Activated T-cell treated with anti-CD3 and anti-CD28 coated beads, Interleukin-2, amount 50 U/mL, for 72 hours (primary cell): ENCODE data around the gene RTN4IP1. TPM values are rescaled to one million over a fixed set of nuclear protein-coding genes. Genes with fewer than 3 reads are reported as not detected.
"Not testable (repeated sequence)": the region's sequence is repeated elsewhere in the genome, so short reads cannot be mapped to it uniquely, and the experiment has no call there.

Experiments
- ATAC-seq, 2 donors: fragments of 150-1000 bp; cut with Tn5 transposase; replicated peaks in 1 of 2; 2 replicates each; pipeline ENCODE4 v1.10.0; 2021; ENCODE audit warnings: moderate library complexity in 2 of 2, mild to moderate bottlenecking in 1 of 2
- DNase-seq, 2 donors: peaks; one replicate each; pipeline ENCODE4 v3.0.0; 2021 to 2022; ENCODE audit warnings: mixed read lengths in 1 of 2
- H3K27ac Mint-ChIP-seq: one replicate; pipeline ENCODE4 v1.8.0; 2022; ENCODE audit warnings: mild to moderate bottlenecking, moderate library complexity, mixed read lengths
- H3K27me3 Mint-ChIP-seq: one replicate; pipeline ENCODE4 v1.8.0; 2022; ENCODE audit warnings: low read depth, mixed read lengths
- H3K36me3 Mint-ChIP-seq, 2 donors: one replicate each; pipeline ENCODE4 v1.8.0; 2022; ENCODE audit warnings: mixed read lengths in 2 of 2, mild to moderate bottlenecking in 1 of 2; ENCODE audit not compliant: insufficient read depth in 2 of 2
- H3K4me1 Mint-ChIP-seq: one replicate; pipeline ENCODE4 v1.8.0; 2022; ENCODE audit warnings: low read depth, mixed read lengths
- H3K4me3 Mint-ChIP-seq, 2 donors: one replicate each; pipeline ENCODE4 v1.8.0; 2022; ENCODE audit warnings: mild to moderate bottlenecking in 2 of 2, mixed read lengths in 2 of 2, moderate library complexity in 2 of 2
- H3K9me3 Mint-ChIP-seq, 2 donors: one replicate each; pipeline ENCODE4 v1.8.0; 2022; ENCODE audit warnings: mixed read lengths in 2 of 2
- total RNA-seq, 2 donors: library from RNA; stranded (reverse); gene quantifications; one replicate each; pipeline ENCODE4 v1.2.3, GENCODE V29; 2022

Gene RTN4IP1
- total RNA-seq, 2 donors from 2014 or later = 7.3 to 10.3 TPM

DNA sequence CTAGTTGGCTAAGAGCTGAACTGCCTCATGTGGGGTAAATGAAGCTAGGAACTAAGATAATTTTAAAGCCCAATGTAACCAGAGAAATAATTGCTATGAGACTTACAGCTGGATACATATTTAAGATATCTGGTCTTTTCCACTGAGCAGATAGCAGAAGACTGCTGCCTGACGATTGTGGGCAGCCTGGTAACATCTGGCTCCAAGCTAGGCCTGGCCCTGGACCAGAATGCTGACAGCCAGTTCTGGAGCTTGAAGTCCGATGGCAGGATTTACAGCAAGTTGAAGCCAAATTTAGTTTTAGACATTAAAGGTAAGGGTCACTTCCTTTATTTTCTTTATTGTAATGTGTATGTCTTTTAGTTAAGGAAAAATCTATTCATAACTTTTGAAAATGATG lies 65.7 kb downstream of the RTN4IP1 start:
- ATAC-seq = no peak
- Mint-ChIP-seq H3K27ac (peak overlapping the region; percentile 55), H3K4me1 (peaks cover 50% of the 10 kb centered on the region), H3K36me3 (peaks cover 6 to 25% of the 10 kb centered on the region in 2 donors), H3K27me3 (no peaks in the 10 kb centered on the region), H3K4me3 (no peak overlapping the region), H3K9me3 (no peaks in the 10 kb centered on the region)
- DNase-seq = no peak

DNA sequence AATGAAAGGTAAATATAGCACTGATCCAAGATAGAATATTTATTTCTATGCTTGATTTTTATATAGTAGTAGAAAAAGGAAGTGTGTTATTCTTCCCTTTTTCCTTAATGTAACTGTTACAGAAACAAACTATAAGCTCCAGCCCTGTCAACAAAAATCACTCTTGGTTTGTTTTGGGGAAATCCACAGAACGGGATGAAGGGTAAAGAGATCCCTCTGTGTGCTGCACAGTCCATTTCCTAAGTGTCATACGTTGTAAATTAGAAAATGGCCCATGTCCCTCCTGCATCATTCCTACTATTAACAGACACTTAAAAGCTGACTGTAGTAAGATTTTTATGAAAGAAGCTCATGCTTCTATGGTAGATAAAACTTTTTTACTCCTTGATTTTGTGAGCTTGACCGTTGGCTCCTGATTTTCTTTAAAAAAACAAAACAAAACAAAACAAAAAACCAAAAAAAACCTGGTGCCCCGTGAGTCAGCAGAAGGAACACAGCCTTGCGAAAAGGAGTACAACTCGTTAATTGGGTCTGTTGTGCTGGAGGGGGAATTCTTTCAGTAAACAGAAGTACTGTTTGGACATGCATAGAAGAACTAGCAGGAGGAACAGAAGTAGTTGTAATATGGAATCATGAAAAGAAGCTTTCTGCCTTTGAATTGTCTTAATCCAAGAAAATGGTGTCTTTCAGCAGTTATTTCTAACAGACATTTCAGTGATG lies 67.5 kb downstream of the RTN4IP1 start:
- peaks cover 6 to 23% of the 10 kb centered on the region in 2 donors for H3K36me3 Mint-ChIP-seq
- ATAC-seq = no peak
- no peak overlapping the region for H3K4me3 Mint-ChIP-seq
- H3K27me3 Mint-ChIP-seq = no peaks in the 10 kb centered on the region
- H3K9me3 Mint-ChIP-seq = no peaks in the 10 kb centered on the region
- H3K4me1 Mint-ChIP-seq = peaks cover 41% of the 10 kb centered on the region
- peak overlapping the region; percentile 63 for H3K27ac Mint-ChIP-seq
- no peak for DNase-seq

DNA sequence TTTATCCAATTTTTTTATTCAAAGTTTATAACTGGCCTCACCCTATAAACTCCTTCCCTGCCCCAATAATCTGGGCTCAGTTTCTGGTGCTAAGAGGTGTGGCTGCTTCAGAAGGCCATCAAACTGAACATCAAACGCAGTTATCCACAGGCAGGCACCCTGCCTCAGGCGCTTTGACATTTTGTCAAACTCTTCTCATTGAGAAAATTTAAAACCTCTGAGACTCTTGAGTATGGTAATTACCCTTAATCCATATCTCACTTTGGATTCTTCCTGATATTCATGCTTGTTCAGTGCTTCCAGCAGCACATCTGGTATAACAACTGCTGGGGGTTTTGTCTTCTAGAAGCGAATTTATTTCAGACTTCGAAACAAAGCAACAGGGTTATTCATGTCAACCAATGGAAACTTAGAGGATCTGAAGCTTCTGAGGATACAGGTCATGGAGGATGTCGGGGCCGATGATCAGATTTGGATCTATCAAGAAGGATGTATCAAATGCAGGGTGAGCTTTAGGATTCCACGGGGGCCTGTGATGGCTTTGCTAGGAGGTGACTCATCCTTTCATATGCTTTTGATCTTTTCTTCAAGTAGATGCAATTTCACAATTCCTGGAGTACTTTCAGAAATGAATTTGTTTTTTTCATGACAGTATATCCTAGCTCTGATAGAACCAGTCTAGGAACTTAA lies 68.2 kb downstream of the RTN4IP1 start:
- Mint-ChIP-seq H3K4me3 (no peak overlapping the region), H3K27me3 (no peaks in the 10 kb centered on the region), H3K27ac (peak overlapping the region; percentile 63), H3K9me3 (no peaks in the 10 kb centered on the region), H3K36me3 (peaks cover 4 to 20% of the 10 kb centered on the region in 2 donors), H3K4me1 (peaks cover 41% of the 10 kb centered on the region)
- DNase-seq (no peak), ATAC-seq (peak; percentile 57 to 62)

DNA sequence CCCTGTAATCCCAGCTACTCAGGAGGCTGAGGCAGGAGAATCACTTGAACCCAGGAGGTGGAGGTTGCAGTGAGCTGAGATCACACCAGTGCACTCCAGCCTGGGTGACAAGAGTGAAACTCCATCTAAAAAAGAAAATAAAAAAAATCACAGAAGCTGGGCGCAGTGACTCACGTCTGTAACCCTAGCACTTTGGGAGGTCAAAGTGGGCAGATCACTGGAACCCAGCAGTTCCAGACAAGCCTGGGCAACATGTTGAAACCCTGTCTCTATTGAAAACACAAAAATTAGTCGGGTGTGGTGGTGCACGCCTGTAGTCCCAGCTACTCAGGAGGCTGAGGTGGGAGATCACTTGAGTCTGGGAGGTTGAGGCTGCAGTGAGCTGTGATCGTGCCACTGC lies 69.6 kb downstream of the RTN4IP1 start:
- H3K9me3 Mint-ChIP-seq, H3K27ac Mint-ChIP-seq, DNase-seq, H3K27me3 Mint-ChIP-seq, H3K4me3 Mint-ChIP-seq: not testable (repeated sequence)
- peak; percentile 28 to 34 for ATAC-seq
- Mint-ChIP-seq H3K36me3 (peaks cover 9 to 22% of the 10 kb centered on the region in 2 donors), H3K4me1 (peaks cover 35% of the 10 kb centered on the region)

DNA sequence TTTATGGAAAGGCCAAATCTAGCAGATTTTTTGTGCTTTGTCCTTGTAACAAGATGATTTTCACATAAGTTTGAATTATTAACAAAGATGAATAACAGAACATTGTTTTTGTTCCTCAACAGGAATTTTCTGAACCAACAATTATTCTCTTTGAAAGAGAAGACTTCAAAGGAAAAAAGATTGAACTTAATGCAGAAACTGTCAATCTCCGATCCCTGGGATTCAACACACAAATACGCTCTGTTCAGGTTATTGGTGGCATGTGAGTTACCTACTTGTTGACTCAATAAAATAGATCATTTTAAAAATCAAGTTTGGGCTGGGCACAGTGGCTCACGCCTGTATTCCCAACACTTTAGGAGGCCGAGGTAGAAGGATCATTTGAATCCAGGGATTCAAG lies 70.9 kb downstream of the RTN4IP1 start:
- Mint-ChIP-seq H3K4me1 (peaks cover 43% of the 10 kb centered on the region), H3K36me3 (peaks cover 13 to 31% of the 10 kb centered on the region in 2 donors), H3K4me3 (no peak overlapping the region), H3K27me3 (no peaks in the 10 kb centered on the region), H3K9me3 (no peaks in the 10 kb centered on the region), H3K27ac (peak overlapping the region; percentile 73)
- DNase-seq (no peak), ATAC-seq (no peak)

DNA sequence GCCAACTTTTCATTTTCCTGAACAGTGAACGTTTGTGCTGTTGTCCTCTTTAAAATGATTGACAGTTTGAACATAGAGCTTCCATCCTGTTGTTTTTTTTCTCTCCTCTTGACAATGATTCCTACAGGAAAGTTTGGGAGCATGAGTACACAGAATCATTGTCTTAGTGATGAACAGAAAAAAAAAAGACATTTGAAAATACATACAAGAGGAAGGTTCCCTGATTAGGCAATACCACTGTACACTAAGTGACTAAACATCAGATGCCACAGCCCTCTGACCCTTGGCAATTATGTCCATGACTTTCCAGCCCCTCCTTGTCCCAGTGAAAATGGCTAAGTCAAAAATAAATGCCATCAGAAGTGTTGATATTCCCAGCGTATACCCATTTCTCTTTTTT lies 71.5 kb downstream of the RTN4IP1 start:
- Mint-ChIP-seq H3K4me1 (peaks cover 48% of the 10 kb centered on the region), H3K27me3 (no peaks in the 10 kb centered on the region), H3K9me3 (no peaks in the 10 kb centered on the region), H3K36me3 (peaks cover 14 to 31% of the 10 kb centered on the region in 2 donors), H3K27ac (peak overlapping the region; percentile 73), H3K4me3 (no peak overlapping the region)
- ATAC-seq (no peak), DNase-seq (no peak)

DNA sequence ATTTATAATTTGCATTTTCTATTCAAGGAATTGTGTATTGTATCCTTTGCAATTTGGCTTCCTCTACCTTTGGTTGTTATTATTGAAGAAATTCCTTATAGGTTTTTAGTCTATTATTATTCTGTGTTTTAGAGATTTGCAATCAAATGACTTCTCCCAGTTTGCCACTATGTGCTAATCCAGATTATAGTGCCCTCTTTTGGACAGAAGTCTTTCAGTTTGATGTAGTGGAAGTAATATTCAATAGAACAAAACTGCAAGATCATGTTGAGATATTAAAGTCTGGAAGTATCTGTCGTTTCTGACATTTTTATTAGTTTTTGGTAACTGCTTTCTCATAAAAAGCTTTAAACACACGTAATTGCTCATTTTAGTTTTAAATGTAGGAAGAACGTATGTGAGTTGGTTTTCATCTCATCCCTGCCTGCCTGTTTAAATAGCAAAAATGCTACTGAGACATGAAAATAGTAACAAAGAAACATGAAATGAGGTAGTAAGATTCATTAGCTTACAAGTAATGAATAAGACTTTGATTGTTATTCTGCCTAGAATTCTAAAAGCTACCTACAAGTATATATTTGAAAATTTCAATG lies 72.8 kb downstream of the RTN4IP1 start:
- Mint-ChIP-seq H3K4me1 (peaks cover 52% of the 10 kb centered on the region), H3K27me3 (no peaks in the 10 kb centered on the region), H3K27ac (no peak overlapping the region), H3K4me3 (no peak overlapping the region), H3K9me3 (no peaks in the 10 kb centered on the region), H3K36me3 (peaks cover 14 to 40% of the 10 kb centered on the region in 2 donors)
- DNase-seq = no peak
- ATAC-seq = no peak

DNA sequence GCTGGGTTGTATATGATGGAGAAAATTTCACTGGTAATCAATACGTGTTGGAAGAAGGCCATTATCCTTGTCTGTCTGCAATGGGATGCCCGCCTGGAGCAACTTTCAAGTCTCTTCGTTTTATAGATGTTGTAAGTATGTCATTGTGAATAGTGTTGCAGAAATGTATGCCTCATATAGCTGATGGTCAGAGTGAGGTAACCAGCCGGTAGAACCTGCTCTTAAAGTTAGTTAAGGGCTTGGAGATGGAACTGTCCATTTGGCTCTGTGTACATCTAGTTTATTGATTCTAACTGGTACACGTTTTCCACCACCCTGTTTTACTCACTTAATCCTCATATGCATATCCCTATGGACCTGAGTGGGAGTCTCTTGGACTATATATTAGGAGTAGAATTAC lies 73.5 kb downstream of the RTN4IP1 start:
- H3K4me1 Mint-ChIP-seq = peaks cover 45% of the 10 kb centered on the region
- no peaks in the 10 kb centered on the region for H3K27me3 Mint-ChIP-seq
- ATAC-seq (no peak), DNase-seq (no peak)
- H3K27ac Mint-ChIP-seq = no peak overlapping the region
- no peak overlapping the region for H3K4me3 Mint-ChIP-seq
- H3K9me3 Mint-ChIP-seq = peaks cover 2 to 3% of the 10 kb centered on the region in 2 donors
- peaks cover 18 to 46% of the 10 kb centered on the region in 2 donors for H3K36me3 Mint-ChIP-seq

DNA sequence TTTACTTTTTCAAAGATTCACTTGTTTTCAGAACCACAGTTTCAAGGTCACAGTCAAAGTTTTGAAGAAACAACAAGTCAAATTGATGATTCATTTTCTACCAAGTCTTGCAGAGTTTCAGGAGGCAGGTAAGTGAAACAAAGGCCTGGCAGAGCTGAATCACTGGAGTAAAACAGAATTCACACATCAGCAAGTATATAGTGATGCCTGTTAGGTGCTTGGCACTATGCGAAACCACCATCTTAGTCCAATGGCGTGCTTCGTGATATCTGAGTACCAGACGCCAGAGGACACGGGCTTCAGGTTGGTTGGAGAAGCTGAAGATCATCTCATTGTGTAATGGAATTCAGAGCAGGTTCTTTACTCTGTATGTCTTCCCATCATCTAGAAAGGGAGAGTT lies 75.9 kb downstream of the RTN4IP1 start:
- DNase-seq = peak; percentile 47 to 60
- Mint-ChIP-seq H3K4me3 (peak overlapping the region; percentile 40 to 60), H3K27ac (peak overlapping the region; percentile 81), H3K9me3 (peaks cover 2 to 3% of the 10 kb centered on the region in 2 donors), H3K36me3 (peaks cover 22 to 51% of the 10 kb centered on the region in 2 donors), H3K4me1 (peaks cover 45% of the 10 kb centered on the region), H3K27me3 (no peaks in the 10 kb centered on the region)
- ATAC-seq = peak; percentile 97 to 98

DNA sequence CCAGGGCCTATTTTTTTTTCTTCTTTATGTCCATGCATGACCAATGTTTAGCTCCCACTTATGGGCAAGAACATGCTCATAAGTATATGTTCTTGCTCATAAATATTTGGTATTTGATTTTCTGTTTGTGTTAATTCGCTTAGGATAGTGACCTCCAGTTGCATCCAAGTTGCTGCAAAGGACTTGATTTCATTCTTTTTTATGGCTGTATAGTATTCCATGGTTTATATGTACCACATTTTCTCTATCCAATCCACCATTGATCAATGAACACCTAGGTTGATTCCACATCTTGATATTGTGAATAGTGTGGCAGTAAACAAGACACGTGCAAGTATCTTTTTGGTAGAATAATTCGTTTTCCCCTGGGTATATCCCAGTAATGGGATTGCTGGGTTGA lies 78.1 kb downstream of the RTN4IP1 start:
- Mint-ChIP-seq H3K36me3 (peaks cover 28 to 50% of the 10 kb centered on the region in 2 donors), H3K4me3 (no peak overlapping the region), H3K27me3 (no peaks in the 10 kb centered on the region), H3K27ac (no peak overlapping the region), H3K4me1 (peaks cover 62% of the 10 kb centered on the region), H3K9me3 (peaks cover 2 to 3% of the 10 kb centered on the region in 2 donors)
- DNase-seq = no peak
- no peak for ATAC-seq

DNA sequence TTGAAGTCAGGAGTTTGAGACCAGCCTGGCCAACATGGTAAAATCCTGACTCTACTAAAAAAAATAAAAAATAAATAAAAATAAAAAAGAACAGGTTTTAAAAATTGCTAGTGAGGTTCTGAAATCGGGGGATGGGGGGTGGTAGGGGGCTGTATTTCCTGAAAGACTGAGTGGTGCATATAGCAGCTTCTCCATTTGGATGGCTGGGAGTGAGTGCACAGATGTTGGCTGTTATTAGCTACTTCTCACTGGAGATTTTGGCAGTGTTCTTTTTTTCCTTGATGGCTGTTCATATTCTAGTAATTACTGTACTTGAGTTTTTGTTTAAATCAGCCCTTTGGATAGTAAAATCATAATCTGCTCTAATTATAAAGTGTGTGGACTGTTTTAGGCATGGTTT lies 79.8 kb downstream of the RTN4IP1 start:
- no peak for DNase-seq
- Mint-ChIP-seq H3K4me1 (peaks cover 75% of the 10 kb centered on the region), H3K4me3 (no peak overlapping the region), H3K27ac (peak overlapping the region; percentile 43), H3K27me3 (no peaks in the 10 kb centered on the region), H3K36me3 (peaks cover 21 to 53% of the 10 kb centered on the region in 2 donors), H3K9me3 (peaks cover 2 to 3% of the 10 kb centered on the region in 2 donors)
- no peak for ATAC-seq

DNA sequence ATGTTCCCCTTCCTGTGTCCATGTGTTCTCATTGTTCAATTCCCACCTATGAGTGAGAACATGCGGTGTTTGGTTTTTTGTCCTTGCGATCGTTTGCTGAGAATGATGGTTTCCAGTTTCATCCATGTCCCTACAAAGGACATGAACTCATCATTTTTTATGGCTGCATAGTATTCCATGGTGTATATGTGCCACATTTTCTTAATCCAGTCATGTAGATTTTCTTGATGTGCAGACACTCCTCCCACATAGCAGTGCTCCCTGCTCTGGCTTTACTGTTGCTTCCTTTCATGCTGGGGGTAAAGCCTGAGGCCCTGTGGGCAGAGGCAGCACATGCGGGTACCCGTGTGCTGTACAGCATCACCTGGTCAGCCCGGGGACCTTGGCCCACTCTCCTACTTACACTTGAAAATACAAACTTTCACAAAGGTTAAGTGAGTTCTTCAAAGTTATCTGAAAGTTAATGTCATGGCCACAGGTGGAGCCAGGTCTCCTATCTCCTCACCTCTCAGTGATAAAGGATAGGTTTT lies 80.3 kb downstream of the RTN4IP1 start:
- Mint-ChIP-seq H3K36me3 (peaks cover 21 to 53% of the 10 kb centered on the region in 2 donors), H3K4me1 (peaks cover 73% of the 10 kb centered on the region), H3K27ac (peak overlapping the region; percentile 50)
- H3K9me3 Mint-ChIP-seq, DNase-seq, H3K4me3 Mint-ChIP-seq, ATAC-seq, H3K27me3 Mint-ChIP-seq: not testable (repeated sequence)
